Activated CD4-positive, CD25-positive, alpha-beta regulatory T cell (primary cell): ENCODE data around the gene ANKRD53.
A peak's percentile ranks its signal among the peaks of the same experiment; 100 is the strongest.

ENCODE experiments used
- DNase-seq, 4 experiments: peaks; one replicate each; lab custom pipeline; 2025; lab: John Stamatoyannopoulos, UW

Gene ANKRD53

GRCh38 chr2:70965506-70965905, 12.9 kb upstream of the ANKRD53 start:
- no peak for DNase-seq

- DNase-seq = no peak
Measured at GRCh38 chr2:70966681-70967080, 11.7 kb upstream of the ANKRD53 start.

GRCh38 chr2:70967189-70967588, 11.2 kb upstream of the ANKRD53 start:
- DNase-seq = no peak

GRCh38 chr2:70974592-70974991, 3.8 kb upstream of the ANKRD53 start:
- no peak for DNase-seq

GRCh38 chr2:70975237-70975636, 3.2 kb upstream of the ANKRD53 start:
- no peak for DNase-seq

GRCh38 chr2:70977605-70978205, 725 bp upstream of the ANKRD53 start:
- DNase-seq = no peak

- no peak for DNase-seq
Measured at GRCh38 chr2:70979180-70979488, 704 bp downstream of the ANKRD53 start.

GRCh38 chr2:70979626-70980025, 1.2 kb downstream of the ANKRD53 start:
- no peak for DNase-seq

GRCh38 chr2:70981421-70981820, 3.0 kb downstream of the ANKRD53 start:
- no peak for DNase-seq

- DNase-seq = no peak
Measured at GRCh38 chr2:70981866-70982810, 3.7 kb downstream of the ANKRD53 start.

- DNase-seq = no peak
Measured at GRCh38 chr2:70982971-70983370, 4.5 kb downstream of the ANKRD53 start.

GRCh38 chr2:70983506-70984227, 5.2 kb downstream of the ANKRD53 start:
- no peak for DNase-seq

- no peak for DNase-seq
Measured at GRCh38 chr2:70984228-70984575, 5.8 kb downstream of the ANKRD53 start.

GRCh38 chr2:70984576-70985282, 6.3 kb downstream of the ANKRD53 start:
- DNase-seq = peak; percentile 50 to 73 (median 66)

- DNase-seq = no peak
Measured at GRCh38 chr2:70985283-70985688, 6.9 kb downstream of the ANKRD53 start.

- DNase-seq = no peak
Measured at GRCh38 chr2:70985956-70986355, 7.5 kb downstream of the ANKRD53 start.

GRCh38 chr2:70986499-70987189, 8.2 kb downstream of the ANKRD53 start:
- no peak for DNase-seq

GRCh38 chr2:70987386-70987785, 9.0 kb downstream of the ANKRD53 start:
- DNase-seq = no peak

GRCh38 chr2:70988151-70988550, 9.7 kb downstream of the ANKRD53 start:
- DNase-seq = no peak

- no peak for DNase-seq
Measured at GRCh38 chr2:70988726-70989648, 10.6 kb downstream of the ANKRD53 start.

- no peak for DNase-seq
Measured at GRCh38 chr2:70990216-70990615, 11.8 kb downstream of the ANKRD53 start.
